SK-N-SH treated with all-trans-retinoic acid at 6 μM for 48 hours (cell line): ENCODE measurements around the gene ERFE.
A peak's percentile ranks its signal among the peaks of the same experiment; 100 is the strongest.

Experiments used
- ATAC-seq: fragments of 200-7000 bp; cut with Tn5 transposase; 3 replicates; pipeline ENCODE4 v1.9.1; 2020; ENCODE audit warnings: mild to moderate bottlenecking, moderate library complexity
- CREB5 ChIP-seq: fragments of 250-450 bp; sonication (Bioruptor Pico); IDR thresholded peaks from 2 replicates; pipeline ENCODE4 v1.5.1; 2020; ENCODE audit warnings: low read depth, mild to moderate bottlenecking, moderate library complexity
- ESRRG ChIP-seq: fragments of 250-450 bp; sonication (Bioruptor Pico); IDR thresholded peaks from 2 replicates; pipeline ENCODE4 v1.6.1; 2021; ENCODE audit warnings: mild to moderate bottlenecking
- GLIS3 ChIP-seq: fragments of 250-450 bp; sonication (Bioruptor Pico); IDR thresholded peaks from 2 replicates; pipeline ENCODE4 v1.5.0; 2020; ENCODE audit warnings: mild to moderate bottlenecking, moderate library complexity
- OSR1 ChIP-seq: fragments of 250-450 bp; sonication (Bioruptor Pico); IDR thresholded peaks from 2 replicates; pipeline ENCODE4 v1.8.0; 2022; ENCODE audit warnings: moderate library complexity, mild to moderate bottlenecking, inconsistent platforms
- PPARA ChIP-seq: fragments of 250-450 bp; sonication (Bioruptor Pico); IDR thresholded peaks from 2 replicates; pipeline ENCODE4 v1.5.0; 2020; ENCODE audit warnings: mild to moderate bottlenecking, borderline replicate concordance
- SNAI2 ChIP-seq: fragments of 250-450 bp; sonication (Bioruptor Pico); IDR thresholded peaks from 2 replicates; pipeline ENCODE4 v1.5.0; 2020; ENCODE audit warnings: mild to moderate bottlenecking, moderate library complexity
- TCF4 ChIP-seq: fragments of 250-450 bp; sonication (Bioruptor Pico); IDR thresholded peaks from 2 replicates; pipeline ENCODE4 v1.8.0; 2021; ENCODE audit warnings: mild to moderate bottlenecking, moderate library complexity, borderline replicate concordance
- ZC3H10 ChIP-seq: fragments of 250-450 bp; sonication (Bioruptor Pico); IDR thresholded peaks from 2 replicates; pipeline ENCODE4 v1.5.1; 2021; ENCODE audit warnings: mild to moderate bottlenecking, moderate library complexity
- ZNF70 ChIP-seq: fragments of 450-650 bp; formaldehyde crosslinking; IDR thresholded peaks from 2 replicates; pipeline ENCODE4 v1.5.0; 2020; ENCODE audit warnings: mild to moderate bottlenecking, moderate library complexity
- ZNF8 ChIP-seq: fragments of 450-650 bp; formaldehyde crosslinking; IDR thresholded peaks from 2 replicates; pipeline ENCODE4 v1.5.0; 2020; ENCODE audit warnings: mild to moderate bottlenecking, moderate library complexity
- TF ChIP-seq, protein P1 (sequence below): fragments of 250-450 bp; sonication (Bioruptor Pico); IDR thresholded peaks from 2 replicates; pipeline ENCODE4 v1.8.0; 2021; ENCODE audit warnings: low read depth, mild to moderate bottlenecking, moderate library complexity, borderline replicate concordance
- TF ChIP-seq, protein P2 (sequence below): fragments of 250-450 bp; sonication (Bioruptor Pico); IDR thresholded peaks from 2 replicates; pipeline ENCODE4 v1.5.0; 2020; ENCODE audit warnings: mild to moderate bottlenecking, moderate library complexity

Gene ERFE

GRCh38 chr2:238117199-238118154 lies 41.3 kb upstream of the ERFE start:
- TF ChIP-seq GLIS3 (CRISPR knock-in tag) (no peak), ESRRG (CRISPR knock-in tag) (no peak), OSR1 (no peak), CREB5 (CRISPR knock-in tag) (no peak)
- TF ChIP-seq, protein P1, sequence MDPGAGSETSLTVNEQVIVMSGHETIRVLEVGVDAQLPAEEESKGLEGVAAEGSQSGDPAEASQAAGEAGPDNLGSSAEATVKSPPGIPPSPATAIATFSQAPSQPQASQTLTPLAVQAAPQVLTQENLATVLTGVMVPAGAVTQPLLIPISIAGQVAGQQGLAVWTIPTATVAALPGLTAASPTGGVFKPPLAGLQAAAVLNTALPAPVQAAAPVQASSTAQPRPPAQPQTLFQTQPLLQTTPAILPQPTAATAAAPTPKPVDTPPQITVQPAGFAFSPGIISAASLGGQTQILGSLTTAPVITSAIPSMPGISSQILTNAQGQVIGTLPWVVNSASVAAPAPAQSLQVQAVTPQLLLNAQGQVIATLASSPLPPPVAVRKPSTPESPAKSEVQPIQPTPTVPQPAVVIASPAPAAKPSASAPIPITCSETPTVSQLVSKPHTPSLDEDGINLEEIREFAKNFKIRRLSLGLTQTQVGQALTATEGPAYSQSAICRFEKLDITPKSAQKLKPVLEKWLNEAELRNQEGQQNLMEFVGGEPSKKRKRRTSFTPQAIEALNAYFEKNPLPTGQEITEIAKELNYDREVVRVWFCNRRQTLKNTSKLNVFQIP (CRISPR knock-in tag): no peak
- TF ChIP-seq, protein P2, sequence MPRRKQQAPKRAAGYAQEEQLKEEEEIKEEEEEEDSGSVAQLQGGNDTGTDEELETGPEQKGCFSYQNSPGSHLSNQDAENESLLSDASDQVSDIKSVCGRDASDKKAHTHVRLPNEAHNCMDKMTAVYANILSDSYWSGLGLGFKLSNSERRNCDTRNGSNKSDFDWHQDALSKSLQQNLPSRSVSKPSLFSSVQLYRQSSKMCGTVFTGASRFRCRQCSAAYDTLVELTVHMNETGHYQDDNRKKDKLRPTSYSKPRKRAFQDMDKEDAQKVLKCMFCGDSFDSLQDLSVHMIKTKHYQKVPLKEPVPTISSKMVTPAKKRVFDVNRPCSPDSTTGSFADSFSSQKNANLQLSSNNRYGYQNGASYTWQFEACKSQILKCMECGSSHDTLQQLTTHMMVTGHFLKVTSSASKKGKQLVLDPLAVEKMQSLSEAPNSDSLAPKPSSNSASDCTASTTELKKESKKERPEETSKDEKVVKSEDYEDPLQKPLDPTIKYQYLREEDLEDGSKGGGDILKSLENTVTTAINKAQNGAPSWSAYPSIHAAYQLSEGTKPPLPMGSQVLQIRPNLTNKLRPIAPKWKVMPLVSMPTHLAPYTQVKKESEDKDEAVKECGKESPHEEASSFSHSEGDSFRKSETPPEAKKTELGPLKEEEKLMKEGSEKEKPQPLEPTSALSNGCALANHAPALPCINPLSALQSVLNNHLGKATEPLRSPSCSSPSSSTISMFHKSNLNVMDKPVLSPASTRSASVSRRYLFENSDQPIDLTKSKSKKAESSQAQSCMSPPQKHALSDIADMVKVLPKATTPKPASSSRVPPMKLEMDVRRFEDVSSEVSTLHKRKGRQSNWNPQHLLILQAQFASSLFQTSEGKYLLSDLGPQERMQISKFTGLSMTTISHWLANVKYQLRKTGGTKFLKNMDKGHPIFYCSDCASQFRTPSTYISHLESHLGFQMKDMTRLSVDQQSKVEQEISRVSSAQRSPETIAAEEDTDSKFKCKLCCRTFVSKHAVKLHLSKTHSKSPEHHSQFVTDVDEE: no peak
- TF ChIP-seq, all 23 proteins: peak for 0
- ATAC-seq: no peak

DNA sequence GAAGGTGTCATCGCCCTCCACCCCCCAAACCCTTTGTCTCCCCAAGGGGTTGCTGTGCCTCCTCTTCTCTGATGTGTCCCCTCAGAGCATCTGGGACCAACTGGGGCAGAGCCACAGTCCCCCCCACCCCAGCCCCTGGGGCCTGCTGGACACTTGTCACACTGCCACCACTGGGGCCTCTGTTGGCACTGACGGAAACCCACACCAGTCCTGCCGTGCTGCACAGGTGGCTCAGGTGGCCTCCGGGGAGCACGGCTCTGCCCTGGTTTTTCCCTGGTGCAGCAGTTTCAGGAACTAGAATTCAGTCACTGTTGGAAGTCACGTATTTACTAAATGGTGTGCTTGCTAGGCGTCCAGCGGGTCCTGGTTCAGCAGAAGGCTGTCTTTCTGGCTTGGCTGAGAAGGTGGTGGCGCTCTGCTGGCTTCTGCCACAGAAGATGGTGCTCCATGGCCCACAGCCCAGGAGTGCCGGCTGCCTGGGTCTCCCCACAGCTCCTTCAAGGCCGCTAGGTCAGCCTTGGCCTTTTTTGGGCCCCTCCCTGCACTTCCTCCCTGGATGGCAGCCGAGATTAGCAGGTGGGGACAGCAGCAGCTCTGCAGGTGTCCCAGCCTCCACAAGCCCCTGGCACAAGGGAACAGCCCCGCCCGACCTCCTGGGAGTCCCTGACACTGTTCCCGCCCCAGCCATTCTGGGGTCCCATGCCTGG lies 38.9 kb upstream of the ERFE start:
- ATAC-seq: no peak
- TF ChIP-seq TCF4 (no peak), ZNF70 (CRISPR knock-in tag) (no peak), ZC3H10 (CRISPR knock-in tag) (no peak), ZNF8 (CRISPR knock-in tag) (no peak), OSR1 (no peak)

DNA sequence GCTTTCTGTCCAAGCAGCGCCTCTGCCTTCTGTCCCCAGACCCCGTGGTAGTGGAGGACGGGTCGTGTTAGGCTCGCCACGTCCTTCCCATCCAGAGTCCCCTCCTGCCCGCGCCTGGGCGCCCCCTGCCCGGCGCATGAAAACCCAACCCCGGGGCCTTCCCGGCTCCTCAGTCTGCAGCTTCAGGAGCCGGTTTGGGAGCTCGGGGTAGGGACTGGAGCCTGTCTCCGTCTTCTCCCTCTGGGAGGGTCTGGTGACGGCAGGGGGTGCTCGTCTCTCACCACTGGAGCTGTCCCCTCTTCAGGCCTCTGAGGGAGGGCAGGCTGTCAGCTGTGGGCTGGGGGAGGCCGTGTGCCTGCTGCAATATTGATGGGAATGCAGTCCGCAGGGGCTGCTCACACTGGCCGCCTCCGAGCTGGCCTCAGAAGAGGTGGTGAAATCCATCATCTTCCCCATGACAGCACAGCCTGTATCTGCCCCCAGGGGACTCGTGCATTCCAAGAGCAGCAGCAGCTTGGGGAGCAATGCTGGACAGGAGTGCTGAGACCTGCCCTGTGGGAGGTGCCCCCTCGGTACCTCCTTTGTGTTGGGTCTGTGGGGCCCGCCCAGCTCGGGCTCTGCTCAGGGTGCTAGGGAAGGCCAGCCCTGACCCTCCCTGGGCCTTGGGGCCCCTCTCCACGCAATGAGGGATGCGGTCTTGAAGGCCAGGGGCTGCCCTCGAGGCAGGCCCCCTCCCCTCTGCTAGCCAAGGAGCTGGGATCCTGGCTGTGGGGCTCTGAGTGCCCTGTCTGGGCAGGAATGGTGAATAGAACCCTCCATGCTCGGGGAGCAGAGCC lies 38.1 kb upstream of the ERFE start:
- peak; percentile 45 for ATAC-seq

More for the DNA sequence above, 38.1 kb upstream of the ERFE start:
- no peak for TF ChIP-seq CREB5 (CRISPR knock-in tag)
- no peak for TF ChIP-seq SNAI2
- no peak for TF ChIP-seq PPARA (CRISPR knock-in tag)
- TF ChIP-seq, protein P1 (CRISPR knock-in tag): no peak
- TF ChIP-seq GLIS3 (CRISPR knock-in tag): no peak
